OCI-LY7 (cell line): ENCODE results near the gene GSG1L. TPM values are rescaled to one million over a fixed set of nuclear protein-coding genes. Genes with fewer than 3 reads are reported as not detected.

ENCODE experiments used
- BruUV-seq: library from RNA; stranded (reverse); fragments of 400-500 nt; replicated peaks from 2 replicates; lab custom pipeline; 2021; lab: Mats Ljungman, UMichigan
- CTCF ChIA-PET: fragments of 300-600 bp; sonication (Branson Sonifier 250); formaldehyde crosslinking; loops from one replicate; lab custom pipeline; 2022; ENCODE audit warnings: antibody characterized with exemption; ENCODE audit not compliant: unreplicated experiment; lab: Charles Lee
- POLR2A ChIA-PET: fragments of 300-600 bp; sonication (Branson Sonifier 250); formaldehyde crosslinking; loops from one replicate; lab custom pipeline; 2022; ENCODE audit warnings: antibody characterized with exemption; lab: Charles Lee
- DNase-seq: peaks from one replicate; pipeline ENCODE4 v3.0.0-alpha.2; 2015; ENCODE audit warnings: low spot score
- H2AFZ ChIP-seq: fragments of 200-600 bp; sonication (generic), shearing (Covaris generic); 2 replicates; pipeline ENCODE4 v1.6.1; 2014; ENCODE audit warnings: mild to moderate bottlenecking, antibody characterized with exemption, low read length, moderate library complexity
- H3K27ac ChIP-seq: fragments of 200-600 bp; sonication (generic); 2 replicates; pipeline ENCODE4 v1.5.1; 2014; ENCODE audit warnings: mixed run types, low read depth, mild to moderate bottlenecking, moderate library complexity, low read length, inconsistent platforms; ENCODE audit not compliant: poor library complexity, severe bottlenecking
- H3K36me3 ChIP-seq: fragments of 200-600 bp; sonication (generic); 2 replicates; pipeline ENCODE4 v1.6.1; 2014; ENCODE audit warnings: mild to moderate bottlenecking, antibody characterized with exemption, low read length, moderate library complexity, mixed read lengths; ENCODE audit not compliant: insufficient read depth
- H3K4me1 ChIP-seq: fragments of 200-600 bp; sonication (generic); 2 replicates; pipeline ENCODE4 v1.5.1; 2014; ENCODE audit warnings: mild to moderate bottlenecking, low read length; ENCODE audit not compliant: insufficient read depth, poor library complexity, severe bottlenecking
- H3K4me2 ChIP-seq: fragments of 200-600 bp; sonication (generic); 2 replicates; pipeline ENCODE4 v1.6.1; 2014; ENCODE audit warnings: mild to moderate bottlenecking, low read length
- H3K4me3 ChIP-seq: fragments of 200-600 bp; sonication (generic); 2 replicates; pipeline ENCODE4 v1.5.1; 2014; ENCODE audit warnings: mild to moderate bottlenecking, low read depth, low read length; ENCODE audit not compliant: poor library complexity, severe bottlenecking
- H3K79me2 ChIP-seq: fragments of 200-600 bp; sonication (generic); 2 replicates; pipeline ENCODE4 v1.6.1; 2016; ENCODE audit warnings: low read depth, mild to moderate bottlenecking, low read length, moderate library complexity, mixed read lengths; ENCODE audit not compliant: insufficient read depth
- H3K9me2 ChIP-seq: fragments of 200-600 bp; sonication (generic); 2 replicates; pipeline ENCODE4 v1.6.1; 2016; ENCODE audit warnings: mild to moderate bottlenecking, low read length, mixed read lengths; ENCODE audit not compliant: insufficient read depth
- H3K9me3 ChIP-seq: fragments of 200-600 bp; sonication (generic); 2 replicates; pipeline ENCODE4 v1.6.1; 2014; ENCODE audit warnings: mild to moderate bottlenecking, mixed run types, low read length, mixed read lengths
- H4K20me1 ChIP-seq: fragments of 200-600 bp; sonication (generic); 2 replicates; pipeline ENCODE4 v1.6.1; 2014; ENCODE audit warnings: mild to moderate bottlenecking, antibody characterized with exemption, low read length, moderate library complexity, mixed read lengths; ENCODE audit not compliant: insufficient read depth
- EZH2phosphoT487 ChIP-seq: fragments of 200-600 bp; sonication (generic); IDR thresholded peaks from 2 replicates; pipeline ENCODE4 v1.6.1; 2018; ENCODE audit warnings: low read depth, borderline replicate concordance, mild to moderate bottlenecking, mixed run types, antibody characterized with exemption, low read length, moderate library complexity, mixed read lengths
- intact Hi-C: fragments of 100-400 bp; cut with micrococcal nuclease; formaldehyde crosslinking; loops from one replicate; pipeline ENCODE4 v1.10.0; 2022; ENCODE audit not compliant: unreplicated experiment
- total RNA-seq, 2 experiments: library from RNA; depleted of rRNA in 1 of 2; stranded (reverse); fragments of >200 nt in 1 of 2; shearing (Covaris generic) in 1 of 2; gene quantifications; 2 replicates each; pipeline ENCODE4 v1.2.3, GENCODE V29; 2014 to 2022
- TF ChIP-seq, protein P1 (sequence below): fragments of 200-600 bp; sonication (generic); conservative IDR thresholded peaks from 2 replicates; pipeline ENCODE4 v1.5.1; 2014; ENCODE audit warnings: mild to moderate bottlenecking, antibody characterized with exemption, low read length, moderate library complexity, mixed read lengths

Gene GSG1L
- total RNA-seq, 2 experiments from 2014 or later, result not detected

DNA sequence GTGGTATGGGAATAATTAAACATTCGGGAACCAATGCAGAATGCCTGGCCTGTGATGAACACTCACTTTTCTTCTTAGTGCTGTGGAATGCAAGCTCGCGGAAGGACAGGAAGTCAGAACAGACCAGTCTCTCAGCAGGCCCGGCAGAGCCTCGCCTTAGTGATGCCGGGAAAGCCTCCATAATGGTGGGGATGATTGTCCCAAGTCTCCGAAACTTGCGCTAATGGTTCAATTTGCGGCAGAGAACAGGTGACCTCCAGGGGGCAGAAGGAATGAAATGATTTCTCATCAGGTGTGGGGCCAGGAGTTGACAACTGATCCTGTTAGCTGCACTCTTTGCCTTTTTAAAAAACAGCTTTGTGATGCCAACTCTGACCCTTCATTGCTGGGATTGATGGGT, 170.6 kb downstream of the GSG1L start:
- H3K79me2 ChIP-seq, result no peaks in the 10 kb centered on the region
- no peaks in the 10 kb centered on the region for H4K20me1 ChIP-seq
- H2AFZ ChIP-seq, result no peak overlapping the region
- DNase-seq, result no peak
- TF ChIP-seq, protein P1, sequence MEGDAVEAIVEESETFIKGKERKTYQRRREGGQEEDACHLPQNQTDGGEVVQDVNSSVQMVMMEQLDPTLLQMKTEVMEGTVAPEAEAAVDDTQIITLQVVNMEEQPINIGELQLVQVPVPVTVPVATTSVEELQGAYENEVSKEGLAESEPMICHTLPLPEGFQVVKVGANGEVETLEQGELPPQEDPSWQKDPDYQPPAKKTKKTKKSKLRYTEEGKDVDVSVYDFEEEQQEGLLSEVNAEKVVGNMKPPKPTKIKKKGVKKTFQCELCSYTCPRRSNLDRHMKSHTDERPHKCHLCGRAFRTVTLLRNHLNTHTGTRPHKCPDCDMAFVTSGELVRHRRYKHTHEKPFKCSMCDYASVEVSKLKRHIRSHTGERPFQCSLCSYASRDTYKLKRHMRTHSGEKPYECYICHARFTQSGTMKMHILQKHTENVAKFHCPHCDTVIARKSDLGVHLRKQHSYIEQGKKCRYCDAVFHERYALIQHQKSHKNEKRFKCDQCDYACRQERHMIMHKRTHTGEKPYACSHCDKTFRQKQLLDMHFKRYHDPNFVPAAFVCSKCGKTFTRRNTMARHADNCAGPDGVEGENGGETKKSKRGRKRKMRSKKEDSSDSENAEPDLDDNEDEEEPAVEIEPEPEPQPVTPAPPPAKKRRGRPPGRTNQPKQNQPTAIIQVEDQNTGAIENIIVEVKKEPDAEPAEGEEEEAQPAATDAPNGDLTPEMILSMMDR, result no peak
- no peak for TF ChIP-seq EZH2phosphoT487
- H3K4me1 ChIP-seq, result no peaks in the 10 kb centered on the region
- BruUV-seq, result no TSS peak
- no peak overlapping the region for H3K4me2 ChIP-seq
- H3K27ac ChIP-seq, result no peak overlapping the region
- intact Hi-C loops, result no loop called here
- no peaks in the 10 kb centered on the region for H3K36me3 ChIP-seq
- ChIA-PET POLR2A (no interaction called here), CTCF (no interaction called here)
- no peak overlapping the region for H3K4me3 ChIP-seq
- no peaks in the 10 kb centered on the region for H3K9me3 ChIP-seq
- no peaks in the 10 kb centered on the region for H3K9me2 ChIP-seq

DNA sequence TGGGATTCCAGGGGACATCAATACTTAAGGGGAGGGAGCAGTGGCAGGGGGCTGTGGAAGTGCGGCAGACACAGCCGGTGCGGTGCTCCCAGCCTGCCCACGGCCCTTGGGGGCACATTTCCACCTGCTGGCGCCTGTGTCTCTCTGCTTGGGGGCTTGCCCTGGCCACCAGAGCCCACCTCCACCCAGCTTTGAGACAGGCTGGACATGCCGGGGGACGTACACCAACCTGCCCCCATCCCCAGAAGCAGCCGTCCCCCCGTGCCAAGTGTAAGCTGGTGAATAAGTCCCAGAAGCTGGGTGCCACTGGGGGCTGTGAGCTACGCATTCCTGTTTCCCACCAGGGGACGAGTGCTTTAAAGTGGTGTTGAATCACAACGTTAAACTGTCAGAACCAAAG, 172.6 kb downstream of the GSG1L start:
- Histone ChIP-seq H3K36me3 (no peaks in the 10 kb centered on the region), H3K79me2 (no peaks in the 10 kb centered on the region), H4K20me1 (no peaks in the 10 kb centered on the region), H2AFZ (no peak overlapping the region), H3K4me2 (no peak overlapping the region), H3K27ac (no peak overlapping the region), H3K9me3 (no peaks in the 10 kb centered on the region), H3K9me2 (no peaks in the 10 kb centered on the region), H3K4me1 (no peaks in the 10 kb centered on the region), H3K4me3 (no peak overlapping the region)
- ChIA-PET POLR2A (interaction anchor here (0.7 kb wide), 1 partner anchor 513 kb away, joined by 3 read pairs; no protein-coding TSS in a partner anchor), CTCF (no interaction called here)
- no TSS peak for BruUV-seq
- intact Hi-C loops, result no loop called here
- TF ChIP-seq, protein P1, result no peak
- TF ChIP-seq EZH2phosphoT487, result no peak
- DNase-seq, result no peak

DNA sequence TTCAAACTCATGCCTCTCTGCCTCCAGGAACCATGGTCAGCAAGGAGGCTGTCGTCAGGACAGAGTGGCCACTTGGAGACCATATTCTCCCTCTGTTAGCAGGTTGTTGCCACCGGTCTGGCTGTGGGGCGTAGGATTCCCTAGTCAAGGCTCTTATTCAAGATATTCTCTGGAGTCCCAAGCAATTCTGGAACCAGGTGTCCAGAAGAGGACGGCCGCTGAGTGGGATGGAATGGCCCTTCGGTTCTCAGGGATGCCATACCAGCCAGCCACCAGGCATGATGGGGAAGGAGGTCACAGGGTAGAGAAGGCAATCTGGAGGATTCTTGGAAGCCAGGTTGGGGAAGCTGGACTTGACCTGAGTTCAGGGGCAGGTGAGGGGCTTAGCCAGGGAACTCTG, 173.5 kb downstream of the GSG1L start:
- BruUV-seq, result no TSS peak
- POLR2A ChIA-PET, result no interaction called here

More for the DNA sequence above, 173.5 kb downstream of the GSG1L start:
- Histone ChIP-seq H3K9me2 (no peaks in the 10 kb centered on the region), H3K36me3 (no peaks in the 10 kb centered on the region), H3K4me3 (no peak overlapping the region), H3K79me2 (no peaks in the 10 kb centered on the region), H3K4me2 (no peak overlapping the region), H2AFZ (no peak overlapping the region), H3K27ac (no peak overlapping the region), H3K4me1 (no peaks in the 10 kb centered on the region), H3K9me3 (no peaks in the 10 kb centered on the region), H4K20me1 (no peaks in the 10 kb centered on the region)
- TF ChIP-seq, protein P1, result no peak
- no peak for TF ChIP-seq EZH2phosphoT487
- CTCF ChIA-PET, result no interaction called here
- no peak for DNase-seq
- intact Hi-C loops, result no loop called here
